HUES6 (cell line): ENCODE measurements around the gene TINAGL1.

Experiments used
- H3K27ac ChIP-seq: 2 replicates; pipeline ENCODE4 v1.7.0; 2013; ENCODE audit warnings: low read depth, mild to moderate bottlenecking, low read length, inconsistent platforms
- H3K27me3 ChIP-seq: 2 replicates; pipeline ENCODE4 v1.6.1; 2013; ENCODE audit warnings: low read length; ENCODE audit not compliant: control insufficient read depth, insufficient read depth
- H3K36me3 ChIP-seq: 2 replicates; pipeline ENCODE4 v1.6.1; 2013; ENCODE audit warnings: low read length; ENCODE audit not compliant: control insufficient read depth, insufficient read depth
- H3K4me1 ChIP-seq: 2 replicates; pipeline ENCODE4 v1.6.1; 2013; ENCODE audit warnings: low read length; ENCODE audit not compliant: control insufficient read depth, insufficient read depth
- H3K4me3 ChIP-seq: 2 replicates; pipeline ENCODE4 v1.5.1; 2013; ENCODE audit warnings: low read depth, low read length
- H3K9ac ChIP-seq: one replicate; pipeline ENCODE4 v1.6.1; 2013; ENCODE audit warnings: mild to moderate bottlenecking, low read length
- H3K9me3 ChIP-seq: 2 replicates; pipeline ENCODE4 v1.6.1; 2013; ENCODE audit warnings: low read depth, low read length; ENCODE audit not compliant: control insufficient read depth, insufficient read depth

The TINAGL1 gene

GRCh38 chr1:31624309-31624708 lies 48.0 kb downstream of the TINAGL1 start:
- H3K4me1 ChIP-seq, result peaks cover 6% of the 10 kb centered on the region; the same call in 1 of the 2 replicates
- H3K27ac ChIP-seq, result no peak overlapping the region
- H3K4me3 ChIP-seq, result no peak overlapping the region
- no peaks in the 10 kb centered on the region for H3K9me3 ChIP-seq
- peaks cover under 1% of the 10 kb centered on the region; the same call in 1 of the 2 replicates for H3K27me3 ChIP-seq
- no peak overlapping the region for H3K9ac ChIP-seq
- peaks cover 10% of the 10 kb centered on the region; the same call in 1 of the 2 replicates for H3K36me3 ChIP-seq

GRCh38 chr1:31624731-31625514 lies 48.6 kb downstream of the TINAGL1 start:
- Histone ChIP-seq H3K9ac (no peak overlapping the region), H3K27me3 (no peaks in the 10 kb centered on the region), H3K36me3 (peaks cover 16% of the 10 kb centered on the region), H3K27ac (no peak overlapping the region), H3K4me3 (no peak overlapping the region), H3K4me1 (peaks cover 6% of the 10 kb centered on the region; the same call in 1 of the 2 replicates), H3K9me3 (no peaks in the 10 kb centered on the region)

- Histone ChIP-seq H3K9me3 (no peaks in the 10 kb centered on the region), H3K27me3 (no peaks in the 10 kb centered on the region), H3K27ac (no peak overlapping the region), H3K9ac (no peak overlapping the region), H3K36me3 (peaks cover 24% of the 10 kb centered on the region), H3K4me3 (no peak overlapping the region), H3K4me1 (peaks cover 6% of the 10 kb centered on the region; the same call in 1 of the 2 replicates)
Measured at GRCh38 chr1:31625561-31626222, 49.4 kb downstream of the TINAGL1 start.

DNA sequence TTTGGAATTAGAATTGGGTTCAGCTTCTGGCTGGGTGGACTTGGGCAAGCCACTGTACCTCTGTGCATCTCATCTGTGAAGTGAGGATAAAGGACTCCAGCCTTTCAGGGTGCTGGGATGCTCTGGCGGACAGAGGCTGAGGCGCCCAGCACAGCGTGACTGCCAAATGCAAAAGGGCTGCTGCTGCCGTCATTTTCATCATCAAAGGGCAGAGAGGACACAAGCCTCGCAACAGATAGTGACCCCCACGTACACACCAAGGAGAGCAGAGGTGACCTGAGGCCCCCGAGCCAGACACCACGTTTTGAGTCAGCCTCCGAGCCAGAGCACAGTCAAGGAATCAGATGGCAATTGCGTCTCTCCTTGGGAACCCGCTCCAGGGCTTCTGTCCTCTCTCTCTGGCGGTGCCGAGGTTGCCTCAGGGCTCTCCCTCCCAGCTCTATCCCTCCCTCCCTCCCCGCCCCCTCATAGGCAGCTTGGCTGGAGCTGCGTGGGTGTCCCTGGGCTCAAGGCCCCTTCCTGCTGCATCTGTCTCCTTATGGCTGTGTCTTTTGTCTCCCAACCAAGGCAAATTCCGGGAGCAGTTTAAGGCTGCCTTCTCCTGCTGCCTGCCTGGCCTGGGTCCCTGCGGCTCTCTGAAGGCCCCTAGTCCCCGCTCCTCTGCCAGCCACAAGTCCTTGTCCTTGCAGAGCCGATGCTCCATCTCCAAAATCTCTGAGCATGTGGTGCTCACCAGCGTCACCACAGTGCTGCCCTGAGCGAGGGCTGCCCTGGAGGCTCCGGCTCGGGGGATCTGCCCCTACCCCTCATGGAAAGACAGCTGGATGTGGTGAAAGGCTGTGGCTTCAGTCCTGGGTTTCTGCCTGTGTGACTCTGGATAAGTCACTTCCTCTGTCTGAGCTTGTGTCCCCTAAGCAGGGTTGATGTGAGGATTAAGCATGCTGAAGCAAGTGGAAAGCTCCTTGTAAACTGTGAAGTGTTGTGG lies 50.2 kb downstream of the TINAGL1 start:
- Histone ChIP-seq H3K9ac (no peak overlapping the region), H3K36me3 (peaks cover 32% of the 10 kb centered on the region), H3K27me3 (no peaks in the 10 kb centered on the region), H3K4me1 (peaks cover 6% of the 10 kb centered on the region; the same call in 1 of the 2 replicates), H3K4me3 (no peak overlapping the region), H3K9me3 (no peaks in the 10 kb centered on the region), H3K27ac (no peak overlapping the region)

DNA sequence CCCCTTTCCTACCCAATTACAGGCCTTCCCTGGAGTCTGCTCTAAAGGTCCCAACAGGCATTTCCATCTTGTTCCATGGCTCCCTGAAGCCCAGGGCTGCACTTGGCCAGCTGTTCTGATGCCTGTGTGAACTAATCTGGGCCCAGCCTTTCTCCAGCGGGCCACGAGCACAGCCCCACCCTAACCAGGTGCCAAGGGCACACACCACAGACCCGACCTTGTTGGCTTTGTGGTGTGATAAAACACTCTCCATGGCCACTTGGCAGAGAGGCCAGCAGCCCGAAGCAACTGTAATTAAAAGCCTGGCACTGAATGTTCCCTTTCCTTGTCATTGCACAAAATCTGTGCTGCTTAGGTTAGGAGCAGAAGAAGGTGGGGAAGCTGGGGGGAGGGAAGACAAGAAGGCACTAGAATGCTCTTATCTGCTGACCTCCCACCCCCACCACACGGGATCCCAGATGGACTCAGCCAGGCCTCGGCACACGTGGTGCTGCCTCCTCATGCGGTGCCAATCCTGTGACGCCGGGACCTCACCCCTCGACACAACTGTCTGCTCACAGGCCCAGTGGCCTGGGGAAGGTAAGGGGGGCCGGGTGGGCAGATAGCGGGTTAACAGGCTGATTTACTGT lies 51.1 kb downstream of the TINAGL1 start:
- H3K4me1 ChIP-seq, result peaks cover 6% of the 10 kb centered on the region; the same call in 1 of the 2 replicates
- H3K9ac ChIP-seq, result no peak overlapping the region
- H3K36me3 ChIP-seq, result peaks cover 41% of the 10 kb centered on the region
- no peak overlapping the region for H3K4me3 ChIP-seq
- no peak overlapping the region for H3K27ac ChIP-seq
- H3K27me3 ChIP-seq, result no peaks in the 10 kb centered on the region
- no peaks in the 10 kb centered on the region for H3K9me3 ChIP-seq

- no peaks in the 10 kb centered on the region for H3K9me3 ChIP-seq
- H3K4me3 ChIP-seq, result no peak overlapping the region
- H3K9ac ChIP-seq, result no peak overlapping the region
- peaks cover 6% of the 10 kb centered on the region; the same call in 1 of the 2 replicates for H3K4me1 ChIP-seq
- H3K27me3 ChIP-seq, result no peaks in the 10 kb centered on the region
- peaks cover 47% of the 10 kb centered on the region for H3K36me3 ChIP-seq
- H3K27ac ChIP-seq, result no peak overlapping the region
Measured at GRCh38 chr1:31627930-31628559, 51.7 kb downstream of the TINAGL1 start.

DNA sequence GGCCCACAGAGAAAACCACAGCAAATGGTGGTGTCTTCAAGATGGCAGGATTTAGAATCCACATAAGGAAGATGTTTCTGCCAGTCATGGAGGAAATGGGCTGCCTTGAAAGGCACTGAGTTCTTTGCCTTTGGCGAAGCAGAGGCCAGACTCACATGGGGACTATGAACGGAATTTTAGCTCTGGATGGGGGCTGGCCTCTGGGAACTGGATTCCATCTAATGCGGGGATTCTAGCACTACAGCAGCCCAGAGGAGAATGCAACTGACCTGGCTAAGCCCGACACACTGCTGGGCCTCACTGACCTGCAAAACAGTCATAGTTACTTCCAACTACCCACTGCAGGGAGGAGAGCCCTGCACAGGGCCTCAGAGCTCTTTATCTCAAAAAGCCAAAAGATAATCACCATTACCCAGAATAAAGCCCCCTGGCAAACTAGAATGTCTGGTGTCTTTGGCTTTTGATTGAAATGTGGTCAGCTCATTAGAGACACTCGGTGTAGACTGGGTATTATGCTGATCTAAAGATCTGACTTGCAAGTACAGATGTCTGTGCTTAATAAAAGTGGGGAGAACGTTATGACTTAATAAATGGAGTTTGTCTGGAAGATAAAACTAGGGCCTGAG lies 52.7 kb downstream of the TINAGL1 start:
- no peak overlapping the region for H3K27ac ChIP-seq
- H3K36me3 ChIP-seq, result peaks cover 49% of the 10 kb centered on the region
- no peak overlapping the region for H3K9ac ChIP-seq

DNA sequence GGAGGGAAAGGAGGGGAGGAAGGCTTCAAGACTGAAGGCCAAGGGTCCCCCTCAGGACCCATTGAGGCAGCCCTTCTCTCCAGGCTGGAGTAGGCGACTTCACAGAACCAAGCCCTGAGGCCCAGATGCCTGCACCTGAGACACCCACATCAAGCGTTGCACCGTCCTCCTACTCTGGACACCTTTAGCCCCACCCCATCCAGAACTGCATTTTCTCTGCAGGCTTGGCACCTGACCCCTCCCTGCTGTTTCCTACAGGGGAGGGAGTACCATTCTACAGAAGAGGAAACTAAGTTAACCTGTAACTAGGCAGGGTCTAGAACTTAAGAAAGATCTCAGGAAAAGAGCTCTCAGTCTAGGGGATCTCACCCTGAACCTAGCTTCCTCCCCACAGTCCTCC lies 56.3 kb downstream of the TINAGL1 start:
- H3K4me3 ChIP-seq, result no peak overlapping the region
- no peaks in the 10 kb centered on the region for H3K4me1 ChIP-seq
- no peak overlapping the region for H3K27ac ChIP-seq
- no peaks in the 10 kb centered on the region for H3K9me3 ChIP-seq
- peaks cover 56% of the 10 kb centered on the region for H3K36me3 ChIP-seq
- H3K27me3 ChIP-seq, result no peaks in the 10 kb centered on the region
- H3K9ac ChIP-seq, result no peak overlapping the region

More for the DNA sequence above, 52.7 kb downstream of the TINAGL1 start:
- H3K27me3 ChIP-seq, result no peaks in the 10 kb centered on the region
- no peaks in the 10 kb centered on the region for H3K9me3 ChIP-seq
- H3K4me3 ChIP-seq, result no peak overlapping the region
- peaks cover 6% of the 10 kb centered on the region; the same call in 1 of the 2 replicates for H3K4me1 ChIP-seq

- no peaks in the 10 kb centered on the region for H3K9me3 ChIP-seq
- H3K4me3 ChIP-seq, result no peak overlapping the region
- no peaks in the 10 kb centered on the region for H3K27me3 ChIP-seq
- no peak overlapping the region for H3K27ac ChIP-seq
- H3K36me3 ChIP-seq, result peaks cover 55% of the 10 kb centered on the region
- no peaks in the 10 kb centered on the region for H3K4me1 ChIP-seq
- no peak overlapping the region for H3K9ac ChIP-seq
Measured at GRCh38 chr1:31633117-31633516, 56.8 kb downstream of the TINAGL1 start.
